Fibroblast of skin of scalp (primary cell): Measurements from ENCODE around the gene NQO2.
"Not testable (repeated sequence)": the region's sequence is repeated elsewhere in the genome, so short reads cannot be mapped to it uniquely, and the experiment has no call there.

Experiments
- DNase-seq: peaks from one replicate; pipeline ENCODE4 v3.0.0-alpha.2; 2013

The NQO2 gene

DNA sequence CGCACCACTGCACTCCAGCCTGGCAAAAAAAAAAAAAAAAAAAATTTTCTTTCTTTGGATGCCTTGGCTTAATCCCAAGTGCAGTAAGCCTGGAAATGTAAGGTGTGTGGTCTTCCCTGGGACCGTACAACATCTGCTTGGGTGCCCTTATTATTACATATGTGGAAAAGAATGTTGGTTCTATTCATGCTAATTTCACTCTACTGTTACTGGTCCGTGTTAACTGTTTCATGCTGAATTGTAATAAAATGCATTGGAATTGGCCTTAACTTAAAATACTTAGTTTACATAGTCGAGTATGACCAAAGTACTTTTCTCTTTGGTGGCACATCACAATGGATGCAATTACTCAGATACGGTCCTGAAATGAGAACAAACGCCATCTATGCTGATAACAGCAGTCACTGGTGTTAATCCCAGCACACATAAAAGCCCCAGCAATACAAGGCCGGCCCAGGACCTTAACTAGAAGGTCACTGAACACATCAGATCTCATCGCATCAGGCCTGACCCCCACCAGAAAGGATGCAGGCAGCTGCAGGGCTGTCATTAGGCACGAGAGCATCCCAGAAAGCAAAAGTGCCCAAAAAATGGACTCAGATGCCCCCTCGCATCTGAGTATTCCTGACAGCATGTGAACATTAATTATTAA lies 29.5 kb upstream of the NQO2 start:
- no peak for DNase-seq

DNA sequence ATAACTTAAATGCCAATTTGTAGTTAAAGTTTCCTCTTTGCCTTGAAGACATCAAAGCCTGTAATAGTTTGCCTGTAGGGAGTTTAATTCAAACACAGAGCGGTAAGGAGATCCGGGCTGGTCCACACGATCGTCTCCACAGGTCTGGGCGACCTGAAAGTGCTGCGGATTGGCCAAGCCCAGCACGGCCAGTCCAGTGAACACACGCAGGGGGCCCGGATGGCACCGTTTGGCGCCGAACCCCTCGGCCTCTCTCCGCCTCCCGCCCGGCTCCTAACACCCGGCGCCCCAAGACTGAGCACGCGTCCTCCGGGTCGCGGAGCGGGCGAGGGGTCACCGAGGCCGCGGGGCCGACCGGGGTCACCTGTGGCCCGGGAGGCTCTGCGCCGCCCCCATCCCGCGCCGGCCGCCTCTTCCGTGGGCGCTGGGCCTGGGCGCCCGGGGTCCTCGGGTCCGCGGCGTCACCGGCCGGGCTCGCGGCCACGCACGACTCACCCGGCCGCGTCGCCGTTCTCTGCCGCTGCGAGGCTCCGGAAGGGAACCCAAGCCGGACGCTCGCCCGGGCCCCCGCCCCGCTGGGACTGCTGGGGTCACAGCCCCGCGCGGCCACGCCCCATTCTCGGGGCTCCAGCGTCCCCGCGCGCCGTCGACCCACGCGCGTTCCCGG lies 28.8 kb upstream of the NQO2 start:
- peak; percentile 43 for DNase-seq

GRCh38 chr6:2971420-2972218 lies 28.1 kb upstream of the NQO2 start, which contains the start of gene SERPINB6:
Gene SERPINB6, minus strand, starts transcription at chr6:2971567. Its CDS starts 12,235 bp downstream, at chr6:2959332.
- DNase-seq: peak; percentile 81

GRCh38 chr6:2972219-2972487 lies 27.5 kb upstream of the NQO2 start:
- DNase-seq: not testable (repeated sequence)

DNA sequence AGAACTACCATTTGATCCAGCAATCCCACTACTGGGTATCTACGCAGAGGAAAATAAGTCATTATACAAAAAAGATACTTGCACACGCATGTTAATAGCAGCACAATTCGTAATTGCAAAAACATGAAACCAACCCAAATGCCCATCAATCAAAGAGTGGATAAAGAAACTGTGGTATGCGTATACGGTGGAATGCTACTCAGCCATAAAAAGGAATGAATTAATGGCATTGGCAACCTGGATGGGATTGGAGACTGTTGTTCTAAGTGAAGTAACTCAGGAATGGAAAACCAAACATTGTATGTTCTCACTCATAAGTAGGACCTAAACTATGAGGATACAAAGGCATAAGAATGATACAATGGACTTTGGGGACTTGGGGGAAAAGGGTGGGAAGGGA lies 27.0 kb upstream of the NQO2 start:
- not testable (repeated sequence) for DNase-seq

GRCh38 chr6:2973180-2973579 lies 26.5 kb upstream of the NQO2 start:
- not testable (repeated sequence) for DNase-seq

DNA sequence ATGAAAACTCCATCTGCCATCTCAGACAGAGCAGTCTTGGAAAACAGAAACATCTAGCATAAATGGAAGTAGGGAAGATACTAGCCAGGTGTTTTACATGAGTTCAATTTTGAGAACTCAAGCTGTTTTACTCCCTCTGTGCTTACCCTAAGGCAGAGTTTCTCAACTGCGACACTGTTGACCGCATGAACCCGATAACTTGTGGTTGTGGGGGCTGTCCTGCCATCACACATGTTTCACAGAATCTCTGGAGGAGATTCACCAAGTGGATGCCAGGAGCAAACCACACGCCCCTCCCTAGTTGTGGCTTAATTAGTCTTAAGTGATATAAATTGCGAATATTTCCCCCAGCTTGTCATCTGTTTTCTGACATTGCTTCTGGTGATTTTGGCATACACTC lies 26.0 kb upstream of the NQO2 start:
- DNase-seq: peak; percentile 51

- no peak for DNase-seq
Observed at GRCh38 chr6:2976060-2976459, 23.6 kb upstream of the NQO2 start.

GRCh38 chr6:2976571-2977085 lies 23.1 kb upstream of the NQO2 start:
- peak; percentile 84 for DNase-seq

- DNase-seq: no peak
Observed at GRCh38 chr6:2977290-2977689, 22.4 kb upstream of the NQO2 start.

DNA sequence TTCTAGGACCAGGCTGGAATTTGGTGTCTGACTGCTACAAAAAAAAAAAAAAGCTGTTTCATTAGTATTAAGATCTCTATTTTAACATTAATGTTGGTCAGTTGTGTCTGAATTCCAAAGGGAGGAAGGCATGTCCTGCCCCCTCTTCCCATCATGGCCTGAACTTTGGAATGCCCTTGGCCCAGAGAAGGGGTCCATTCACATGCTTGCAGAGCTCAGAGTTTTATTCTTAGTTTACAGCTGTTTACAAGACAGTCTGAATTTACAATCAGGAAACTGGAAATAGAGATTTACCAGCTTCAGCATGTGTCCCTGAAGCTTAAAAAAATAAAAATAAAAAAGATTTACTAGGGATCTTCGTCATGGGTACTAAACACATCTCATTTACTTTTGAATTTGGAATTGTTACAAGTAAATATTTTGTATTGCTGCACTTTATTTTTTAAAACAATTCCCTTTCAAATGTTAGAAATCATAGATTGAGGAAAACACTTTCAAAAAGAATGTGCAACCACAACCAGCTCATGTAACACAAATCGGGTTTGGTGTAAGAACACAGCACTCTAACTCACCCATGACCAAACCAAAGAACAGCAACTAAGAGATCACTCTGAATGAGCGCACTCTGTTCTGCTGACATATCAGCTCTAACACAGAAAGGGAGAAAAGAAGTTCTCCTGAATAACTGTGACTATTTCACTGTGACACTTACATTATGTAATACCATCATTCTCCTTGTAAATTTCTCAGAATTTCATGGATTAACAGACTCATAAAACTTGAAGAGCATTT lies 21.7 kb upstream of the NQO2 start:
- DNase-seq: no peak

GRCh38 chr6:2978923-2979322 lies 20.8 kb upstream of the NQO2 start:
- no peak for DNase-seq

DNA sequence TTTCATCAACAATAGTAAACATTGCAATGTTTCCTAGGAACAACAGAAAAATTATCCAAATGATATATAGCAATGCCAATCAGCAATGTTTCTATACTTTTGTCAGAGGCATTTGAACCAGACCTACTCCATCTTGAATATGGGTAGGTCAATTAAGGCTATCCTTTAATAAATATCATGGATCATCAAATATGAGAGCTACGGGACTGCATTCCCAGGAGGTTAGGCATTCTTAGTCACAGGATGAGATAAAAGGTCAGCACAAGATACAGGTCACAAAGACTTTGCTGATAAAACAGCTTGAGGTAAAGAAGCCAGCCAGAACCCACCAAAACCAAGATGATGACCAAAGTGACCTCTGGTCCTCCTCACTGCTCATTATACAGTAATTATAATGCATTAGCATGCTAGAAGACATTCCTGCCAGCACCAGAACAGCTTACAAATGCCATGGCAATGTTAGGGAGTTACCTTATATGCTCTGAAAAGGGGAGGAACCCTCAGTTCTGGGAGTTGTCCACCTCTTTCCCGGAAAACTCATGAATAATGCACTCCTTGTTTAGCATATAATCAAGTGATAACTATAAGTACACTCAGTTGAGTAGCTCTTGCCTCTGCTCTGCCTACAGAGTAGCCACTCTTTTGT lies 19.8 kb upstream of the NQO2 start:
- DNase-seq: no peak

DNA sequence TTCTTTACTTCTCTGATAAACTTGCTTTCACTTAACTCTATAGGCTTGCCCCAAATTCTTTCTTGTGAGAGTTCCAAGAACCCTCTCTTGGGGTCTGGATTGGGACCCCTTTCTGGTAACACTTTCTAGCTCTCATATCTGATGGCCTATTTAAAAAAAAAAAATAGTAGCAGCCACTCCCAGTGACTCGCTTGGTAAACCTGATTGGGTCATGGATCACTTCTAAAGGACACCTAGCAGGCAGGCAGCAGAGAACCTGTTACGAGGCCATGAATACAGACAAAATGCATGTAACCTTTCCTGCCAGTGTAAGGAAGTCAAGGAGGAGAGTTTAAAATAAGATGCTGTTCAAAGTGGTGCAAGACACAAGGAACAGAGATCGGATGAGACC lies 19.2 kb upstream of the NQO2 start:
- no peak for DNase-seq

DNA sequence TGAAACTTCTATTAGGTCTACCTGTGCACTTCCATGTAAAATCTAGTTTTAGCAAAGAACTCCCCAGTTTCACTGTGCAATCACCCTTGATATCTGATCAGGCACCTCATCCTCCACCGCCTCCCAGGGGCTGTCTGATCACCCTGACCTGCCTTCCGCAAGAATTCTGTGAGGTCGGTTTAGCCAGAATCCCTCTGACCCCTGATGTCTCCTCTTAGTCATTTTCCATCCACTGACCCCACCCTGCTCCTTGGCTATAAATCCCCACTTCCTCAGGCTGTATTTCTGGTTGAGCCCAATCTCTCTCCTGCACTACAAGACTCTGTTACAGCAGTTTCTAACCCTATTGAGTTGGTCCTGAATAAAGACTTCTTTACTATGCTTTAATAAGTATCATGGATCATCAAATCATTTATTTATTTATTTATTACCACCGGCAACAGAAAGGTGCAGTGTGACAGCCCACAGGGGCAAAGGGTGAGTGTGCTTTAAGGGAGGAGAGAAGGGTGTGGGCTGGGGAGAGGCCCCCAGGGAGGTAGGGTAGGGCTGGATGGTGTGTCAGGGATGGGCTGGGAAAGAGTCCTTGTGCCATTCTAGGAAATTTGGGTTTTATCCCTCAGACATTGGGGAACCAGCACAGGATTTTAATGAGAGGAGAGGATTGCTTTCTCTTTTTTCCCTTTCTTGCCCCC lies 17.1 kb upstream of the NQO2 start:
- no peak for DNase-seq

GRCh38 chr6:2984738-2985406 lies 14.8 kb upstream of the NQO2 start:
- no peak for DNase-seq

DNA sequence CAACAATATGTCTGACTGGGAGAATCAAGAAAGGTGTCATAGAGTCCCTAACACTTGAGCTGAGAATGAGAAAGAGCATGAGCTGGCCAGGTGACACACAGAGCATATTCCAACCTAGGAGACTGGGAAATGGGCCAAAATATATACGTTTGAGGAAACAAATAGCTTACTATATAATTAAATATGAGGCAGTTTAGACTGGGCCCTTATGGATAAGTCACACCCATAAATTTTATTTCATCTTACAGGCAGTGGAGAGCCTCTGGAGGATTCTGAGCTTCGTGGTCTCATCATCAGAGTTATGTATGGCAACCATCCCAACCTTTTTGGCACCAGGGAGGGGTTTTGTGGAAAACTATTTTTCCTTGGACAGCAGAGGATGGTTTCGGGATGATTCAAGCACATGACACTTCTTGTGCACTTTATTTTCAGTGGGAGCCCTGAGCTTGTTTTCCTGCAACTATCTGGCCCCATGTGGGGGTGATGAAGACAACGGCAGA lies 12.9 kb upstream of the NQO2 start:
- DNase-seq: peak; percentile 98

DNA sequence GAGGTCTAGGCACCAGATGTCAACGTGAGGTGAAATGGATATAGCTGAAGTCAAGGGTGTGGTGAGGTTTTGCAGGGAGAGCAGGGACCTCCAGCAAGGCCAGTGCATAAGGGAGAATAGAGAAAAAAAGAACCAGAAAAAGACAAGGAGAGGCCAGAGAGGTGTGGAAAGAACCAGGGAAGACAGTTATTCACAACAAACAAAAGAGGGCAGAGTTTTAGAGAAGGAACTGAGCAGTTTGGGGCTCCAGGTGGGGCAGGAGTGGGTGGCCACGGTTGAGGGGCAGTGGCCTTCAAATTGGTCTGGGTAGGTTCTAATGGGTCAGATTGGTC lies 11.6 kb upstream of the NQO2 start:
- no peak for DNase-seq

DNA sequence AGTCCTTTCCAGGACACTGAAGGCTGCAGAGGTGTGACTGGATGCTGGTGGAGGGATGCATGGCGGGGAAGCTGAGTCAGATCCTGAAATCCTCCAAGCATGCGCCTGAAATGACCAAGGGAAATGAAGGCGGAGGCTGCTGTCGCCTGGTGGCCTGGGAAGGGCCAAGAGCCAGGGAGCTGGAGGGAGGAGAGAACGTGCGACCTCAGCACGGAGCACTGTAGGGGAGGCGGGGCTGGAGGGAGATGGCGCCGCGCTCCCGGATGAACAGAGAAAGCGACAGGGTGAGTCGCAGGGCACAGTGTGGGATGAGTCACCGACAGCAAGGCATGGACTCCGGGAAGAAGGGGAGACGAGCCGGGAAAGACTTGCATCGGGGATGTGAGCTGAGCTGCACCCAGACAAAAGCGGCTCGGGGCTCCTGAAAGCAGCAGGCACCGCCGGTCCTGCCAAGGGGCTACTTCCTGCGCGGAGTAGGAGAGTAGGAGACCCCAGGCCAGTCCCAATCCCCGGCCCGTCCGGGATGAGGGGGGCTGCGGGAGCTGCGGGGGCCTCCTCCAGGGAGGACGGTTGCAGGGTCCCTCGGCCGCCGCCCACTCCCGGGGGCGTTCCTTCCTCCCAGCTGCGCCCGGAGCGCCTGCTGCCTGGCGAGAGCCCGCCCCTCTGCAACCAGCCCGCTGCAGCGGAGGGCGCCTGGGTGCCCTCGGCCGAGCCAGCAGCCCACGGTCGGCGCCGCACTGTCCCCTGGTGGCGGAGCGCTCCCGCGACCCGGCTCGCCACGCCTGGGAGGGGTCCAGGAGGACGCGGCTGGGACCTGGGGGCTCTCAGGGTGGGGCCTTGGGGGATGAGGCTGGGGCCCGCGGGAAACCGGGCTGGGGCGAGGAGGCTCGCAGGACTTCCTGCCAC lies 11.0 kb upstream of the NQO2 start:
- peak; percentile 98 for DNase-seq
